RWPE1 (cell line): ENCODE results near the gene NXPH1.

ENCODE experiments used
- CTCF ChIA-PET: fragments of 350-600 bp; sonication (Branson Sonifier 250); formaldehyde crosslinking; extraction: SDS; loops from one replicate; lab custom pipeline; 2021; lab: Yijun Ruan, JAX
- POLR2A ChIA-PET: fragments of 400-600 bp; formaldehyde crosslinking; extraction: SDS; loops from one replicate; lab custom pipeline; 2020; ENCODE audit warnings: antibody characterized with exemption; ENCODE audit not compliant: low non-redundant PET; lab: Yijun Ruan, JAX
- DNase-seq: peaks from one replicate; pipeline ENCODE4 v3.0.0; 2012; ENCODE audit warnings: low spot score
- H3K27ac ChIP-seq: fragments of 450-650 bp; 2 replicates; pipeline ENCODE4 v1.5.1; 2017
- TF ChIP-seq, protein P1 (sequence below): fragments of 450-650 bp; conservative IDR thresholded peaks from 2 replicates; pipeline ENCODE4 v1.5.1; 2017; ENCODE audit warnings: low read depth, mild to moderate bottlenecking

The NXPH1 gene

DNA sequence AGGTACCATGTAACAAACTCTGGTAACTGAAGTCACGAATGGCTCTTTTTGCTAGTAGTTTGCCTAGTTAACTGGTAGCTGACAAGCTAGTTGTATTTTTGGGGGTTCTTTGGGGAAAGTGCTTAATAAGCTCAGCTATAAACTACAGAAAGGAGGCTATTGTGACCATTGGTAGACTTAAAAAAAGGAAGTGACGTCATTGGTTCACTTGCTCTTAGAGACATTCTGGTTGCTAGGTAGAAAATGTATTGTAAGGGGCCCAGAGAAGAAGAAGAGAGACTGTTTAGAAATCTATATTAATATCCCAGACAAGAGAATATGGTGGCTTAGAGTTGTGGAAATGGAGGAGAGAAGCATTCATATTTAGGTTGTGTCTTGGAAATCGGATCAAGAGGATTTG, 103.0 kb downstream of the NXPH1 start:
- ChIA-PET POLR2A (no interaction called here), CTCF (no interaction called here)
- TF ChIP-seq, protein P1, sequence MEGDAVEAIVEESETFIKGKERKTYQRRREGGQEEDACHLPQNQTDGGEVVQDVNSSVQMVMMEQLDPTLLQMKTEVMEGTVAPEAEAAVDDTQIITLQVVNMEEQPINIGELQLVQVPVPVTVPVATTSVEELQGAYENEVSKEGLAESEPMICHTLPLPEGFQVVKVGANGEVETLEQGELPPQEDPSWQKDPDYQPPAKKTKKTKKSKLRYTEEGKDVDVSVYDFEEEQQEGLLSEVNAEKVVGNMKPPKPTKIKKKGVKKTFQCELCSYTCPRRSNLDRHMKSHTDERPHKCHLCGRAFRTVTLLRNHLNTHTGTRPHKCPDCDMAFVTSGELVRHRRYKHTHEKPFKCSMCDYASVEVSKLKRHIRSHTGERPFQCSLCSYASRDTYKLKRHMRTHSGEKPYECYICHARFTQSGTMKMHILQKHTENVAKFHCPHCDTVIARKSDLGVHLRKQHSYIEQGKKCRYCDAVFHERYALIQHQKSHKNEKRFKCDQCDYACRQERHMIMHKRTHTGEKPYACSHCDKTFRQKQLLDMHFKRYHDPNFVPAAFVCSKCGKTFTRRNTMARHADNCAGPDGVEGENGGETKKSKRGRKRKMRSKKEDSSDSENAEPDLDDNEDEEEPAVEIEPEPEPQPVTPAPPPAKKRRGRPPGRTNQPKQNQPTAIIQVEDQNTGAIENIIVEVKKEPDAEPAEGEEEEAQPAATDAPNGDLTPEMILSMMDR = no peak
- H3K27ac ChIP-seq = no peak overlapping the region
- DNase-seq = no peak

DNA sequence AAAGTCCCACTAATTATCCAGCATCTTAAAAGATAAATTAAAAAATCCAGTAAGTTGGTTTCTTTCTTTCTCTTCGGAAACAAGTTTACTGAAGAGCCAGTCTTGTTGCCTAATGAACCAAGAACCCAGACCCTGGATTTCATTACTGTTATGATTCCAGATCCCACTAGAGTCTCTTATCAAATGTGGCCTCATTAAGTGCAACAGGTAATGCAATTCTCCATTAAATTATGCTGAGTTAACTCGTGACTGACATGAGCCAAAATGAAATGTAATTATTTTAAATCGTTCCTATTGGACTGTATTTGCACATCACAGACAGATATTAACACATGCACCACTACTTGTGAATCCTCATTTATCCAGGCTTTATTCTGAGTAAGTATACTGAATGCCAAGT, 115.6 kb downstream of the NXPH1 start:
- ChIA-PET CTCF (no interaction called here), POLR2A (no interaction called here)
- DNase-seq = no peak
- no peak overlapping the region for H3K27ac ChIP-seq
- TF ChIP-seq, protein P1 = no peak

DNA sequence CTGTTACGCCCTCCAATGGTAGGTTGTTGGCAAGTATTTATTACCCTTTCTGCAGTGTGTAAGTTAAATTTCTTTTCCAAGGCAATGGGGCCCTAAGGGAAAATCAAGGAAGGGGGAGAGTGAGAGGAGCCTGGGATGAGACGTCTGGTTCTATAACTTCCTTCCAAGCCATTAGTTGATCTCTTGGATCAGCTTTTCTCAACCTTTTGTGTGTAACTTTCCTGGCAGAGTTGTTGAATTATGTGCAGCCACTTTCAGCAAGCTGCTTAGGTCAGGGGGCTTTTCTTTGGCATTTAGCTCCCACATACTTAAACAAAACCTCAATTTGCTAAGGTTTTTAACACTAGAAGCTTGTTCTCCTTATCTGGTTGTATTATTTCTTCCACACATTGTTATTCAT, 127.1 kb downstream of the NXPH1 start:
- ChIA-PET CTCF (interaction anchor here (0.6 to 0.7 kb wide), 2 partner anchors 32 to 41 kb away, joined by 3 to 4 read pairs; no protein-coding TSS in a partner anchor), POLR2A (no interaction called here)
- TF ChIP-seq, protein P1 = no peak
- H3K27ac ChIP-seq = no peak overlapping the region
- DNase-seq = no peak

DNA sequence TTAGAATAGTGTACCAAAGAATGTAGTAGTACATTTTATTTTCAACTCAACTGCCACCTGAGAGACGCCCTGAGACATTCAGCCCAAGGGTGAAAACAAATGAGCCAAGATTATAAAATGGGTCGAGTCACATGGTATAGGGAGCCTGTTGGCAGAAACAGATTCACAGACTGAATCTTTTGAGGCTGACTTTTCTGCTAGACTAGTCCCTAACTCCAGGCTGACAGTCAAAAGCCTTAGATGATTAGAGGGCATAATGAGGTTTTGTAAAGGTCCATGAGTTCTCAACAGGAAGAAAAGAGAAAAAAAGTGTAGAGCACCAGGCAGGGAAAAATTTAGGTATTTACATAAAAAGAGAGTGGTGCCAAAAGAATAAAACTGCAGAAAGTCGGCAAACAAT, 128.0 kb downstream of the NXPH1 start:
- no peak overlapping the region for H3K27ac ChIP-seq
- POLR2A ChIA-PET = no interaction called here
- DNase-seq = no peak
- TF ChIP-seq, protein P1 = no peak
- CTCF ChIA-PET = no interaction called here

DNA sequence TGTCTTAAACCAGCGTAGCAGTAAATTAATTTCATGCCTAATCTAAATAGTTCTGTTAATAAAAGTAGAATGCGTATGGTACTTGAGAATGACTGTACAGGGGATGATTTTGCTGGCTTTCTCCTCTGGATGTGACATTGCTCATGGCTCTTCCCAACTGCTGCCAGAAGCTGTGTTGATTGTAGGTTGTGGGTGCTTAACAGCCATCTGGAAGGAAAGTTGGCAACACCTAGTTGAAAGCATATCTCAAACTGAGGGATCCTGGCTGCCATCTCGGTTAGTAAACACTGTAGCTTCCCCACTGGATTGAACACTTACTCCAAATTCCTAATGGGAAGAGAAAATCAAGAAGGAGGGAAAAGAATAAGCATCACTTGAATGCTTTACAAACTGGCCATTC, 130.9 kb downstream of the NXPH1 start:
- ChIA-PET CTCF (no interaction called here), POLR2A (no interaction called here)
- no peak overlapping the region for H3K27ac ChIP-seq
- TF ChIP-seq, protein P1 = no peak
- no peak for DNase-seq

DNA sequence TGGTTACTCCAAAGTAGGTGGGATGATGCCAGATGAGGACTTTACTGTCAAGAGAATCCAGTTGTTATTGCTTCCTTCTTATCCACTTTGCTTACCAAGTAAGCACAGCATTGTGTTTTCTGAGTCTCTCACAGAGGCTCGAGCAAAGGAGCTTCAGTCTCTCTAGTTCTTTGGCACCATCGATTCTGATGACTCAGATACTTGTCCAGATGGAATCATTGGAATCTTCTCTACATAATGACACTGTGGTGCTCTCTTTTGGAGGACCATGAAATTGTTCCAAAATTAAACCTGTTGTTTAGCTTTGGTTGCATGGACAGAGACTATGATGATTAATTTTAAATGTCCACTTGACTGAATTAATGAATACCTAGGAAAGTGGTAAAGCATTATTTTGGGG, 132.6 kb downstream of the NXPH1 start:
- no peak overlapping the region for H3K27ac ChIP-seq
- no peak for DNase-seq
- ChIA-PET POLR2A (no interaction called here), CTCF (no interaction called here)
- TF ChIP-seq, protein P1 = no peak

DNA sequence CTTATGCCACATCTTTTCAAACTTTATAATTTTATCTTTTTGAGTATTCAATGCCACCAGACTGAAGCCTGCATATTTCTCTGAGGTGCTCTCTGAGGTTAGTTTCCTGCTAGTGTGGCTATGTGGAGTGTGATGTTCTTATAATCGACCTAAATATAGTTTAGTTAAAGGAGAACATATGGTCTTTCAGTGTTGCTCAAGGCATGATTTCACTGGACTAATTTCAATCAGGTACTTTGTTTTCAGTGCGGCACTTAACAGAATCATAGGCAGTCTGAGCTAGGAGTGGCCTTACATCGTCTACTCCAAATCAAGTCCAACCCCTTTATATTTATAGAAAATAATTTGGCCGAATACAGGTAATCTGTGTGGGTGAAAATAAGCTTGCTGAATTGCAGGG, 134.2 kb downstream of the NXPH1 start:
- TF ChIP-seq, protein P1 = no peak
- no peak overlapping the region for H3K27ac ChIP-seq
- POLR2A ChIA-PET = no interaction called here
- no peak for DNase-seq
- CTCF ChIA-PET = no interaction called here
